Omental fat pad (tissue), 4 donors: ENCODE data around the gene UBR1. TPM values are rescaled to one million over a fixed set of nuclear protein-coding genes. Genes with fewer than 3 reads are reported as not detected.

ENCODE experiments used
- ATAC-seq: fragments of 150-250 bp; one replicate; pipeline ENCODE4 v1.9.1; 2016; ENCODE audit warnings: mild to moderate bottlenecking, moderate library complexity; ENCODE audit not compliant: low FRiP score
- DNase-seq: peaks from one replicate; pipeline ENCODE4 v3.0.0-alpha.2; 2019; ENCODE audit warnings: low spot score
- CTCF ChIP-seq, 3 donors: fragments of 450-650 bp; IDR thresholded peaks; one replicate each; pipeline ENCODE4 v1.5.1; 2016 to 2017; ENCODE audit warnings: antibody characterized with exemption in 3 of 3, mild to moderate bottlenecking in 3 of 3, moderate library complexity in 2 of 3
- total RNA-seq, 4 donors: library from RNA; depleted of rRNA; stranded (reverse); fragments of >200 nt; gene quantifications; one replicate each; pipeline ENCODE4 v1.1.0, GENCODE V29; 2016

Gene UBR1
- total RNA-seq, 4 donors from 2014 or later = 37.3 to 45.7 (median 43.5) TPM

DNA sequence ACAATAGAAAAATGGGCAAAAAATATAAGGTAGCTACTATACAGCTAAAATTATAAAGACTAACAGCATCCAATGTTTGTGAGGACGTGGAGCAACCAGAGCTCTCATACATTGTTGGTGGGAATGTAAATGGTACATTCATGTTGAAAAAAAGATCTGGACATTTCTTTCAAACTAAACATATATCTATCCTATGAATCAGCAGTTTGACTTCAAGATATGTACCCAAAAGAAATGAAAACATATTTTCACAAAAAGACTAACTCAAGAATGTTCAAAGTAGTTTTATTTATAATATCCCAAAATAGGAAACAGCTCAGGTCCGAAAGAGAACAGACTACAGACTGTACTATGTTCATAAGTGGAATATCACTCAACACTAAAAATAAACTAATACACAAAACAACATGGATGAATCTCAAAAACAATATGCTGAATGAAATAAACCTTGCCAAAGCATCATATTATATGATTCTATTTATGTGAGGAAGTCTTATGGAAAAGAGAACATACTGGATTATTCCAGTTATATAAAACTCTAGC is 176.5 kb downstream of the UBR1 start:
- TF ChIP-seq CTCF (IDR thresholded peaks at IDR 0.05) = no peak
- ATAC-seq = no peak
- DNase-seq = no peak

DNA sequence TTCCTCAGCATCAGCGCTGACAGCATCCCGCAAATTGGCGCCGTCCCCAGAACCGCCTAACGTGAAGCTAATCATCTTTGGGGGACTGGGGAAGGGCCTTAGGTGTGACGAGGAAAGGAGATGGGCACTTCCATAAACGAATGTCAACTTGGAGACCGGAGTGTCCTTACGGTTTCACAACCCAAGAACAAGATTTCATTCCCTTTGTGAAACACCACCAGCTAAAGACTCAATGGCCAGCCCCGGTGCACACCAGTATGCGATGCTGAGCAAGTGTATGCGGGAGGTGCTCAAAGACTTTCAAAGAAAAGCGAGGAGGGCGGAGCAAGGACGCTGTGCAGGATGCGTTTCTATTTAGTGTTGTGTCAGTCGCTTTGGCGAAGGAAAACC is 184.5 kb downstream of the UBR1 start:
- no peak for TF ChIP-seq CTCF (IDR thresholded peaks at IDR 0.05)
- DNase-seq (no peak), ATAC-seq (no peak)

DNA sequence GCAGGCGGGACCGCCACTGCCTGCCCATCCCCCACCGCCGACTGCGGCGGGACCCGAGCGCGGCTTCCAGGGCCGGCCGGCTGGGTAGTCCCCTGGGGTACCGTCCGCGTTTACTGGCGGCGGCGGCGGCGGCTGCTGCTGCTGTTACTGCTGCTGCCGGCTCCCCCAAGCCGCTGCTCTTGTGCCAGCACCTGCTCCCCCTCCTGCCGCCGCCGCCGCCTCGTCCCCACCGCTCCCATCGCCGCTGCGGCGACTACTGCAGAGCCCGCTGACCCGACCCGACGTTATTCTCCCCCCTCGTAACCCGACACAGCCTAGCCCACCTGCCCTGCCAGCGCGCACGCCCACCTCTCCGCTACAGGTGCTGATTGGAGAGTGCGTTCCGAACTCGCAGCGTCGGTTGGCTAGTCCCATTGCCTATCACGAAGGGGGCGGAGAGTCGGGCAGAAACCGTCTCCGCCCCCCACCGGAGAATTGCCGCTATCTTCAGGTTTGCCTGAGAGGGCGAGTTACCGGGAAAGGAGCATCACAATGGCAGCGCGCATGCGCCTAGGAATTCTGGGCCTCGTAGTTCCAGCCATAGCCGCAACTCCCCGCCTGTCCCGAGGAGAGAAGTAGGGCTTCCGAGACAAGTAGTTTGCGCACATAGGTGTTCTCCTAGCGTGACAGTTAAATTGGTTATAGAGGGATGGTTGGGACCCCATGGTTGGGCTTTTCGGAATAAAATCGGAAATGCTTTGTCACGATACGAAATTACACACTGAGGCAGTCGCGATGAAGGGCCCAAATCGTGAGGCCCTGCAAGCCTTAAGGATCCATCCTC is 185.1 kb downstream of the UBR1 start, which contains the start of gene TTBK2:
Gene TTBK2, minus strand, starts transcription at position 260 of the 823 bp plus-strand sequence. CDS start 42,161 bp downstream, outside the sequence.
- peak; percentile 99 for ATAC-seq
- no peak for TF ChIP-seq CTCF (IDR thresholded peaks at IDR 0.05)
- DNase-seq = peak; percentile 85

DNA sequence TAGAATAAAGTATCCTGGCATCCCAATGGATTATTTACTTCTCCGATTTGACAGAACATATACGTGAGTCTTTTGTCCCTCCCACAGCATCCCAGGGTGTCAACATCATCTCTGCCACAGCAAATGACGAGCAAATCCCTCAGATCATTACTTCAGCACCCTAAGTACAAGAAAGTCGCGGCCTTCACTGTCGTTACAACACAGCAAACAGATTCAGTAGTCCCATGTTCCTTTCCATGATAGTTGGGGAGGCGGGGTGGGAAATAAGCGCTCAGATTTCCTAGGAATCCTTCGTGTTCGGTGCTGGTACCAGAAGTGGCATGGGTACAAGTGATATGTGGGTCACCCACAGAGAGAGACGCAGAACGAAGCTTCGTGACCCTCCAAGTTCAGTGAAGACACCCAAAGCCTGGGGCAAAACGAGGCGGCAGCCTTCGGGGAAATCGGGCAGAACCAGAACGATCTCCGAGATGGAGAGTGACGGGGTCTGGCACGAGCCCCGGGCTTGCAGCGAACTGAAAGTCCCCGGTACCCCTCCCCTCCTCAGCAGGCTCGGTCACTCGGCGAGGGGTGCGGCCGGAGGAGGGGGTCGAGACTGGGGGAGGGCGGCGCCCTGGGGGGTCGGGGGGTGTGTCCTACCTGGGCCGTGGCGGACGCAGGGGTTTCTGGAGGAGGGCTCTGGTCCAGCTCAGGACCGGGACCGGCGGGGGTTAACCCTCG is 185.9 kb downstream of the UBR1 start:
- no peak for DNase-seq
- no peak for TF ChIP-seq CTCF (IDR thresholded peaks at IDR 0.05)
- ATAC-seq = peak; percentile 50

GRCh38 chr15:42919308-42919707 is 186.5 kb downstream of the UBR1 start:
- ATAC-seq = no peak
- no peak for DNase-seq
- TF ChIP-seq CTCF (IDR thresholded peaks at IDR 0.05) = no peak

DNA sequence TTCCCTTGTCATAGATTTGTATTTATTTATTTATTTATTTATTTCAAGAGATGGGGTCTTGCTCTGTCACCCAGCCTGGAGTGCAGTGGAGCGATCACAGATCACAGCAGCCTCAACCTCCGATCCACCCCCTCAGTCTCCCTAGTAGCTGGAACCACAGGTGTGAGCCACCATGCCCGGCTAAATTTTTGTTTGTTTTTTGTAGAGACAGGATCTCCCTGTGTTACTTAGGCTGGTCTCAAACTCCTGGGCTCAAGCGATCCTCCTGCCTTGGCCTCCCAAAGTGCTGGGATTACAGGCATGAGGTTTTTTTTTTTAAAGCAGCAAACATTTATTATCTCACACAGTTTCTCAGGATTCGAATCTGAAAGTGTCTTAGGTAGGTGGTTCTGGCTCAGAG is 187.8 kb downstream of the UBR1 start:
- DNase-seq = no peak
- TF ChIP-seq CTCF (IDR thresholded peaks at IDR 0.05) = no peak
- ATAC-seq = no peak
